NCI-H1092 (cell line): Measurements from ENCODE around the gene DLG2.

Source experiments
- DNase-seq: peaks from one replicate; lab custom pipeline; 2025; lab: John Stamatoyannopoulos, UW

The DLG2 gene

GRCh38 chr11:83924795-83925542 is 1702.2 kb downstream of the DLG2 start:
- DNase-seq: no peak

GRCh38 chr11:83923961-83924360 is 1703.2 kb downstream of the DLG2 start:
- DNase-seq: no peak

GRCh38 chr11:83922953-83923352 is 1704.2 kb downstream of the DLG2 start:
- no peak for DNase-seq

GRCh38 chr11:83922318-83922717 is 1704.8 kb downstream of the DLG2 start:
- no peak for DNase-seq

GRCh38 chr11:83921447-83922192 is 1705.5 kb downstream of the DLG2 start:
- DNase-seq: no peak

- DNase-seq: no peak
These were observed 1708.7 kb downstream of the DLG2 start for GRCh38 chr11:83918476-83918875.

- no peak for DNase-seq
These were observed 1712.1 kb downstream of the DLG2 start for GRCh38 chr11:83914995-83915394.

- no peak for DNase-seq
These were observed 1717.3 kb downstream of the DLG2 start for GRCh38 chr11:83909579-83910534.

GRCh38 chr11:83908298-83908856 is 1718.8 kb downstream of the DLG2 start:
- no peak for DNase-seq

GRCh38 chr11:83895516-83895915 is 1731.6 kb downstream of the DLG2 start:
- no peak for DNase-seq

- no peak for DNase-seq
These were observed 1745.7 kb downstream of the DLG2 start for GRCh38 chr11:83881428-83881827.

GRCh38 chr11:83871054-83871453 is 1756.1 kb downstream of the DLG2 start:
- DNase-seq: no peak

GRCh38 chr11:83866655-83867054 is 1760.5 kb downstream of the DLG2 start:
- no peak for DNase-seq

- DNase-seq: no peak
These were observed 1761.3 kb downstream of the DLG2 start for GRCh38 chr11:83865636-83866461.

- DNase-seq: no peak
These were observed 1762.6 kb downstream of the DLG2 start for GRCh38 chr11:83864412-83865057.

- no peak for DNase-seq
These were observed 1763.9 kb downstream of the DLG2 start for GRCh38 chr11:83863272-83863671.

- DNase-seq: no peak
These were observed 1764.5 kb downstream of the DLG2 start for GRCh38 chr11:83862691-83863090.

GRCh38 chr11:83862033-83862432 is 1765.1 kb downstream of the DLG2 start:
- DNase-seq: no peak

- no peak for DNase-seq
These were observed 1768.5 kb downstream of the DLG2 start for GRCh38 chr11:83858694-83859093.

GRCh38 chr11:83855237-83855636 is 1771.9 kb downstream of the DLG2 start:
- DNase-seq: no peak
